Stimulated activated CD4-positive, alpha-beta T cell treated with anti-CD3 and anti-CD28 coated beads, Interleukin-1b, Interleukin-23, amount 100 ng/mL, for 24 hours (primary cell): ENCODE results near the gene ERG.

ENCODE experiments used
- DNase-seq, 4 experiments: peaks; one replicate each; pipeline ENCODE4 v3.0.0-alpha.2; 2020; ENCODE audit warnings: low read depth in 4 of 4, low spot score in 1 of 4

ERG gene

DNA sequence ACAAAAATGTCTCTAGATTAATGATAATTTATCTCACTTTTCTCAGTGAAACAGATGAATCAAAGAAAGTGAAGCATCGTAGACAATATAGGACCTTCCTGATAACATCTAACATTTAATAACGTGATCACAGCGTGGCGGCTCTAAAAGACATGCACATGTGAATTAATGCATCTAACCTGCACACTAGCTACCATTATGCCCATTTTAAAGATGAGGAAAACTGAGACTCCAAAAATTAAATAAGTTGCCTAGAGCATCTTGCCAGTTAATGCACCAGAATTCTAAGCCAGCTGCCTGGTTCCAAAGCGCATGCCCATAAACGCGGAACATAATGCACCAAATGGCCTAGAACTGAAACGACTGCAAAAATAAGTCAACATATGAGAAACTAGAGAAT, 23.5 kb downstream of the ERG start:
- DNase-seq = no peak

DNA sequence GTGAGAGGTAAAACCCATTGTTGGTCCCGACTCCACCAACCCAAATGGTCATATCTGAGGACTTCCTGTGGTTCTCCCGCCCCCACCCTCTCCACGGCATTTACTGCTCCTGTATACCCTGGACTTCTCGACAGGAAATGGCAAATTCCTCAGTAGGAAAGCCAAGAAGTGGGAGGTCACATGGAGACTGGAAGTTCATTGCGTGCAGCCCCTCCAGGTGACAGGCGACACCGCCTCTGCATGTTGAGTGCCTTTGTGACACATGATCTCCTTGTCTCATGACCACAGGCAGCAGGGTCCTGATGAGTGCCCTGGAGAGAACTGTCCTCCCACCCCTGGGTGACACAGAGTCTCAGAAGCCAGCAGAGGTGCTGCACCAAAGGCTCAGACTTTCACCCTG, 24.2 kb downstream of the ERG start:
- no peak for DNase-seq

DNA sequence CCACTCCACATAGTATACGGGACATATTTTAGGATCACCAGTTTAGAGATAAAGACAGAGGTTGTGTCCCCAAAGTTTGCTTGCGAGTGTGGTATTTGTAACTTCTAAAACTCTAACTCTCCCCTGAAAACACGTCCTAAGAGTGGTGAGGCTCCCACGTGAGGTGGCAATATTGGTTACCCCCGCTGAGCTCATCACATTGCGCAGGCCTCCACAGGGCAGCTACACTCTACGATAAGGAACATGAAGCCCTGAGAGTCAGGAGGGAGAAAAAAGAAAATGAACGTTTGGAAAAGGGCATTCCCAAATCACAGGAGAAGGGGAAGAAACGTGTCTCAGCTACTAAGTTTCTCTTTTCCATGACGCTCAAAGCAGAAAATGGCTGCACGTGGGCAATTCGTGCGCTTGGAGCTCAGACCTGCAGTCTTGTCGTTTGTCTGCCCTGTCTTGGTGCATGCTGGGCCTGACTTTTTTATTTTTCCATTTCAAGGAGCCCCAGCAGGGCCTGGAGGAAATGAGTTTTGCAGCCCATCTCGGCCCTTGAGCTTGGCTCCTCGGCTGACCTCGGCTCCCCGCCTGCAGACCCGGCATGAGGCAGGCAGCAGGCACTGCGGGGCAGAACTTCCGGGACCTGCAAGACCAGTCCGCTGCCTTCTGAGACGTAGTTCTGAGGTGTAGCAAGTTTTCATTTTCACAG, 25.7 kb downstream of the ERG start:
- DNase-seq = no peak

DNA sequence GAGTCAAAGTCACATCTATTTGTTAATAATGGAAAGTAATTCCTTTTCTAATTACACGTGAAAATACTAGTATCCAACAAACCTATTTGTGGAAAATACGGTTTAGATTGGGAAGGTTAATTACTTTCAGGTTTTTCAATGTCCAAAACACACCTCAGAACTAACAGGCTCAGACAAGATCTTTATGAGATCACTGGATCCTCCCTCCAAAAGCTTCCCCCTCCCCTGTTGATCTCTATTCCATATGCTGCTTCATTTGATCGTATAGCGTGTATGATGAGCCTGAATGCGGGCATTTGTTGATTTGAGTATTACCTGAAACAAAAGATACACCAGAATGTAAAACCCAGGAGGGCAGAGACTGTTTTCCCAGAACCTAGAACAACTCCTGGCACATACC, 26.5 kb downstream of the ERG start:
- no peak for DNase-seq

DNA sequence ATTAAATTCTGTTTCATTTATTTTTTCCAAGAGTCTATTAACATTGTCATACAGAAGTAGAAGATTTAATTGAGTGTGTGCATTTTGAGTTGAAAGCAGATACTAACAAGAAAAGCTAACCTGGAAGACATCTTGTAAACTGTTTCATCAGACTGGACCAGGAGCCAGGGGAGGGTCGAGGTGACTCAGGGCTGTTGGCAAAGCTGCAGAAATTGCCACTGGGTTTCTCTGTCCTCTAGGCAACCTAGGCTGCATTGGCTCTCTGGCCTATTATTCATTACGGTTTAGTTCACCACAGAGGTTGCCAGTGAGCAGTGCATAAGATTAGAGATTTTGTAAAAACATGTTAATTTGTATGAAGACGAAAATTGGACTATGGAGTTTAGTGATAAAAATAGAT, 27.5 kb downstream of the ERG start:
- DNase-seq = no peak

DNA sequence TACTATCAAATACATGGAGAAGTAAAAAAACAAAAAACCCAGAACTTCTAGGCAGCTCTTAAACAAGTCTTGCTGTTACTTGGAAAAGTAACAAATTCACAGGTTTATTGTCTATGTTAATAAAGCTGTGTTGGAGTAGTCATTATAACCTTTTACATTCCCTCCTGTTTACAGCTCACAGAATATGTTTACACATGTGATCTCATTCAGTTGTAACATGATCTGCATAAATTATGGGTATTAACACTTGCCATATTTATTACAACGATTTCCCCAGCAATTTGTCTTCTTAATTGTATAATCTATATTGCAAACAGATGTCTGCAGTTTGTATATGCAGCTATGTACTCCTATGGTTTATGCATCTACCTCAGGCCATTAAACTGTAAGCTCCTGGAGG, 28.6 kb downstream of the ERG start:
- DNase-seq = no peak

DNA sequence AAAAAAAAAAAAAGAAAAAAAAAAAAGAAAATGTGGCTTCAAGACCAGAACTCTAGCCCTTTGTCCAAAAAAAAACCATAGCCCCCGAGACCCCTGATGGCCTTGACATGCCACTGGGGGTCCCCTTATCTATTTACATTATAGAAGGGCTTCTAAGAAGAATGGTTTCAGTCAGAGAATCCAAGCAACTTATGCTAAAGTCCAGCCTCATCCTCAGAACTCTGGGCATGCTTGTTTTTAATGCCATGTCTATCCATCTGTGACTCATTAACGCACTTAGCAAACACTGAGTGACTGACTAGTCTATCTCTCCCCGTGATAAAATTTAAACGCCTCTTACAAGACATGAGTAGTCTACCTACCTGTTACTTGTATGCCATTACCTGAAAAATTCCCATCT, 29.3 kb downstream of the ERG start:
- DNase-seq = no peak

DNA sequence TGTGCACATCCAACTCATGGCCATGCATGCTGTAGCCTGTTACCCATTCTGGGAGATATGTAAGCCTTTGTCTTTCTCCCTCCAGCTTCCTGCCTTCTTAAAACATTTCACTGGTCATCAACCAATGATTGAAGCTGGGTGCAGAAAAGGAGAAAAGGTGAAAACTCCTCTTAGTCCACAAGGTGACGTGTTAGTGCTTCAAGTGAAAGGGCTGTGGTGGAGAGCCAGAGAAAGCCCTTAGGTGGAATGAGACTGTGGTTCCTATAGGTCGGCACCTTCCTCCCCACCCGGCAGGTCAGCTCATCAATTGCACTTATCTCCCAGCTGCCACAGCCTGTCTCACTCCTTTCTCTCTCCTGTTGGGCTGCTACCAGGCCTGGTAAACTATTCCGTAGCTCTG, 30.4 kb downstream of the ERG start:
- DNase-seq = no peak

DNA sequence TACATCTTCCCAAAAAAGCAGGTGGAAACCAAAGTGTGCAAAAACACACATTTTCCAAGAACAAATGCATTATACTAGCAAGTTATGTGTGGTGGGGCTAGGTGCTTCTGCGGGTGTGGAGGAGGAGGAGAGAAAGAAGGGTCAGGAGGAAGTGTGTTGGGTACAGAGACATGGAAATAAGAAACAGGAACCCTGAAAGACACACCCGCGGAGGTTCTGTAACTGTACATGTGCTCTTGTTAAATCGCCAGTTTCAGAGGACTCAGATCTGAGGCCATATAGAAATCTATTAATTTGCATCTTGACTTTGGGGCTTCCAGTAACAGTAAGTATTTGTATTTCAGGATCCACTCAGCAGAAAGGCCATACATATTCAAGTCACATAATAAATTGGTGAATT, 30.9 kb downstream of the ERG start:
- no peak for DNase-seq

DNA sequence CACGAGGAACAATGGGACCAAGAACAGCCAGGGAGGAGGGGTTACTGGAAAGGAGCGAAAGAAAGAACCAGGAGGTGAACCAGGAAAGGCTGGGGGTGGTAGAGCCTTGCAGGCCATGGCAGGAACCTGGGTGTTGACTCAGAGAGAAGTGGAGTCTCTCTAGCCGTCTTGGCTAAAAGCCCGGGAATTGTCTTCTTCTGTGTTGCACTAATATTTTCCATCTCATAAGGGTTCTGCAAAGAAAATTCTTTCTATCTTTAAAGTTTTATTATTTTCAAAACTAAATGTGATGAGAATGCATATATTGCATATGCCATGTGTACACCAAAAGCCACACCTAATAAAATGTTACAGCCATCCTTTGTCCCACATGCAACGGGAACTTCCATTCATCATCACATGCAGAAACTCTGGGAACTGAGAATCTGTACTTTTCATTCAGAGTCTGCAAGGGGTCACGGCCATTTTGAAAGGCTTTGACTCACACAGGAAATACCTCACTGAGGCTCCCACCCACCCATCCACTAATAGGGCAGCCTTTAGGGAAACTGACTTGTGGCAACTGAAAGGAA, 38.0 kb downstream of the ERG start:
- no peak for DNase-seq

DNA sequence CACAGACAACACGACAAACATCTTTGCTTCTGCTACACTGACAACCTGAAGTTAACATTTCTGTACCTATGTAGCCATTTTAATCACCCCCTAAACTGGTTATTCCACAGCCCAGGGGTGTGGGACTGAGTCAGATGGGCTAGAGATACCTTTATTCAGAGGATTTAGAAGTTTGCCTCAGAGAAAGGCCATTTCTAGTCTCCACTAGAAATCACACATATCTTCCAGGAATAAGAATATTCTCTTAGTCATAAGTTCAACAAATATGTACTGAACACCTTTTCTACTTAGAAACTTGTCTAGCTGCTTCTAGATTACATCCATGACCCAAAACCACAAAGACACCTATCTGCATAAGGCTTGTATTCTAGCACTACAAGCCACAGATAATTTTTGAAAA, 38.8 kb downstream of the ERG start:
- no peak for DNase-seq

DNA sequence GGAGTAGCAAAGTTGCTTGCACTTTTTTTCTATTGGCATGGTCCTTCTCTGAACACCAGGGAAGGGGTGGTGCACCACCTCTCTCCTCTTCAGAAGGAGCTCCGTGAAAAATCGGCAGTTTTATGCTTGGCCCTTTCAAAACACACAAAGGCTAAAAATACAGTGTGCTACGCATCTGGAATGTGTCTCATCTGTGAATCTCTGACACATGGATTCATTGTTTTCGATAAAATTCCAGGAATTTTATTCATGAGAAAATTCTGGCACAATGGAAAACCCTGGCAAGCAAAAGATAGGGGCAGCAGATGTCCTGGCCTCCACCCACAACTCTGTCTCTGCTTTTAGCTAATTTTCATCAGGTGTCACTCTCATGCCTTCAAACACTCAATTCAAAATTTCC, 42.9 kb downstream of the ERG start:
- DNase-seq = no peak

DNA sequence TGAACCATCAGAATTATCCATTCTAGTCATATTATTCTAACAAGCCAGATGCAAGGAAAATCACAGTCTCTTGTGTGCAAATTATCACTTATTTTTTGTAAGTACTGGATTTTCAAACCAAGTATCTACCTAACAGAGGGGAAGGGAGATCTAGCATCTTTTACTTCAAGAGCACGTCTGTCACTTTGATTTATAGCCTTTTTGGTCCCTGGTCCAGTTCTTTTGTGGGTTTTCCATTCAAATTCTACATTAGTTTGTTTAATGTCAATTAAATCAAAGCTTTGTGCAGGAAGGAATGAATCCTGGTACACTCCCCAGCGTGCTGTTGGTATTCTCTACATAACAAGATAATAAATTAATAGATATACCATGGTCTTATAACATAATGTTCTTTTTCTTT, 43.6 kb downstream of the ERG start:
- DNase-seq = no peak

DNA sequence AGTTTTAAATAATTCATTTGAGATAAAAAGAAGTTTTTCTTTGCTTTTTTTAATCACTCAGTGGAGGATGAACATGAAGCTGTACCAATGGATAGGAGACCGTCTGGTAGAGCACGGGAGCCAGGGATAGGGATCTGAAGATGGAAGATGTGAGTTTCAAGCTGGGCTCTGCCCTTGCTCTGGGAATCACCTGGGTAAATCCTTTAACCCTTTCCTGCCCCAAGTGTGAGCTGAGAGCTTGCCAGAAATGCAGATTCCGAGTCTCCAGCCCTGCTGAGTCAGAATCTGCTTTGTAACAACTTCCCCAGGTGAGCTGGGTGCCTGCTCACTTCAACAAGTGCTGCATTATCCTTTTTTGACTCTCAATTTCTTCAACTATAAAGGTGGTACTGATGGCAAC, 44.1 kb downstream of the ERG start:
- no peak for DNase-seq

DNA sequence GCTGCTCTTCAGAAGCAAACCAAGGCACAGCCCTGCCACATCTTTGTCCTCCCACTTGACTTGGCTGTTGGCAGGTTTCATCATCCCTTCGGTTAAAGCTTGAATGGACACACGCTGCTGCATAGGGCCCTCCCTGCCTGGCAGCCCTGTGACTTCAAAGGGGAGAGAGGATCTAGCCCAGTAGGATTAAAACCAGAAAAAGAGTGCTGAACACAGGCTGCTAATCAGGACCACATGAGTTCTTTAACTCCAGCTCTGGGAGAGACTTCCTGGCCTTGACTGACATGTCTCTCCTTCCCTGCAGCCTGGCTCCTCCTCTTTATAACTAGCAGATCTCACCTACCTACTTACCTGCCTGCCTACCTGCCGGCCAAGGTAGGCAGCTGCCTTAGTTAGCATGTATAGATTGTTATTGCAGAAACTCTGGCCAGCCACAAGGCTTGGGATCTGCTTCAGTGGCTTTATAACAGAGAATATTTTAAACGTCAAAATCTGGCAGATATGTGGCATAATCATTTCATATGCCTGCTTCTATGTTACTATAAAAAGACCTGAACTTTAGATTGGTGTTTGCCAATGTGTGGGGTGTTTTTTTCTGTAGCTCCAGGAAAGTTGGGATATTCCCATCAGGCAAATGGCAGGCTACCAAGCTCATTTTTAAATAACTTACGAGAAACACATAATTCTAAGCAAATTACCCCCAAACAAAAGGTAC, 49.4 kb downstream of the ERG start:
- no peak for DNase-seq

DNA sequence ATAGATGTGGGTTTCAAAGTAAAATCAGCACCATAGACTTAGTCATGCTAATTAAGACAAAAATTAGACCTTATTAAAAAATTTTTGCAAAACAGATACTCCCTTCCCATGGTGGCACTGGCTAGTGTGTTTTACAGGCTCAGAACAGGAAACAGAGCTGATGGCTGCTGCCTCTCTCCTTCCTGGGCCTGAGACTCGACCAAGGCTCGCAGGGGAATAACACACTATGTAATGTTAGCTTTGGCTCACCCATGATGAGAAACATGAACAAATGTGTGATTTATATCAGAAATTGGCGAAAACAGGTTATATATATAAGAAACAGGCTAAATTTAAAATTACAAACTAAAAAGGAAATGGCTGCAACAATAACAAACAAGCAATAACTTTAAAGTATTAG, 50.7 kb downstream of the ERG start:
- DNase-seq = no peak

DNA sequence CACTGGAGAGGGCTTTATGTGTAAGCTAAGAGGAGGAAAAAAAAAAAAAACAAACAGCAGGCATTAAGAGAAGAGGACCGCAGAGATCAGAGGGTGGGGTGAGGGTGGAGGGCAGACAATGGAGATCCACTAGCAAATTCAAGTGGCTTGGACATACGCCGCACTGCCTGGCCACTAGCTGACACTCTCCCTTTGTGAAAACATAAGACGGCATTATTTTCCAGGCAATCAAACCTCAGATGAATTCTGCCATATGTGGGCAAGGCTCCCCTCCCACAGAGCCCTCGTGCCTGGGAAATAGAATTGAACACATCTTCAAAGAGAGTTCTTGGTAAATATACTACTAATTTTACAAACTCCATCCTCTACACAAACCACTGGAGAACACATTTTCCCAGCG, 53.6 kb downstream of the ERG start:
- no peak for DNase-seq

DNA sequence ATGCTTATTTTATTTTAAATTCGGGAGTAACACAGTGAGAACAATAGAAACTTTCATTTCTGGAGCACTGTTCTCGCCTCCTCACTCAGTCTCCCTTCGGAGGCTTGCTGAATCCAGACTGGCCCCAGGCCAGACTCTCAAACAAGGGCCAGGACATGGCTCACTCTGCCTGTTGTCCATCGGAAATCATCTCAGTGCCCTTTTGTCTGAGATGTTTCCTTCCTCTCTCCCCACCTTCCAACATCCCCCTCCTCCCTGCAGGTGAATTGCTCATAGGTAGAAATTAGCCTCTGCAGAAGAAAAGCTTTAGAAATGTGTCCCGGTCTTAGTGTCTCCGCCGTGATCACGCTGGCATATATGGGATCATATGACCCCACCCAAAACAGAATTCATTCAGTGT, 55.2 kb downstream of the ERG start:
- no peak for DNase-seq

DNA sequence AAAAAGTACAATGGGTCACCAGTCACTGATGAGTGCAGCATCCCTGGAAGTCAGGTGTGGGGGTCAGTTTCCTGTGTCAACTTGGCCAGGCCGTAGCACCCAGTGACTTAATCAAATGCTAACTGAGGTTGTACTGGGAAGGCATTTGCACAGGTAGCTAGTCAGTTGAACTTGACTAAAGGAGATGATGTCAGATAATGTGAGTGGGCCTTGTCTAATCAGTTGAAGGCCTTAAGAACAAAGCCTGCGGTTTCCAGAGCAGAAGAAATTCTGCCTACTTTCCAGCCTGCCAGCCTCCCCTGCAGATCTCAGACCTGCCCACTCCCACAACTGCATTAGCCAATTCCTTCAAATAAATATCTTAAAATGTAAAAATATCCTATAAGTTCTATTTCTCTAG, 57.1 kb downstream of the ERG start:
- no peak for DNase-seq

DNA sequence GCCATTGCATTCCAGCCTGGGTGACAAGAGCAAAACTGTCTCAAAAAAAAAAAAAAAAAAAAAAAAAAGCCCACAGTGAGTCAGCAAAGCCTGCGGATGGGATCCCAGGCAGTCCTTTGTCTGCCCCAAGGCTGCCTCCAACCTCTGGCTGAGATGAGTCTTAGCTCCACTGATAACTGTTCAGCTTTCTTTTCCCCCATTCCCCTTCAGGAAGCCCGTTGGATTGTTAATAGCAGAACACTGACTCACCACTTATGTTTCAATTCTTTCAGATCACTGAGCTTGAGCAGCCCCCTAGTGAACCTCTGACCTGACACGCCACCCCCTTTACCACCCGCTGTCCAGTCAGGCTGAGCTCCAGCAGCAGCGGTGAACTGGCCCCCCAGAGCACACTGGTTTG, 57.5 kb downstream of the ERG start:
- no peak for DNase-seq

DNA sequence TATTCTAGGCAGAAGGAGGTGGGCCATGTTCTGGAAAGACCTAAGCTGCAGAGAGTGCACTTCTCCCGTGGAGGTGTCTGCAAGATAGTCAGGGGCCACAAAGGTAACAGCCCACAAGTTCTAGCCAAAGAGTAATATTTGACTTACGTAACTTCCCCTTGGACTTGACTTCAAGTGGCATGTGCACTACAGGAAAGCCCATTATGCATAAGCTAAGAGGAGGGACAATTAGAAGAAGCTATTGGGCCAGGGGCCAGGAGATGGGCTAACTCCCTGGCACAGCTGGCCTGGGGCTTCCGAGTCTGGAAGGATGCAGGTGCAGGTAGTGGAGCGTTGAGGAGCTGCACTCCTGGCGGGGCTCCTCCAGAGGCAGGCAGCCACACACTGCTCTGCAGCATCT, 58.3 kb downstream of the ERG start:
- DNase-seq = no peak

DNA sequence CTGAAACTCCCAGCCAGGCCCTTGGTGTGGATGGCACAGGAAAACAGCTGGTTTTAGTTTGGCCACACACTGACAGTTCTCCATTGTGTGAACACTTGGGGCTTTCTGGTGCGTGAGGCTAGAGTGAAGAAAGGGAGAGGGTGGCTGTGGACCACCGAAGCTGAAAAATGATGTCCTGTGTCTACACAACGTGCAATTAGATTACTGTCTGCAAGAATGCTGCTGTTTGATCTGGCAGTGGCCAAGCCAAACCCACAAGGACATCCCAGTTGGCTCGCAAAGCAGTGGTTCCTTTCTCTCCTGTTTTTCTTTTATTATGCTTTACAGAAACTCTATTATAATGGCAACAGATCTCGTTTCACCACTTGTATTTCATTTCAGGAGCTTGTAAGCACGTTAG, 58.9 kb downstream of the ERG start:
- DNase-seq = no peak

DNA sequence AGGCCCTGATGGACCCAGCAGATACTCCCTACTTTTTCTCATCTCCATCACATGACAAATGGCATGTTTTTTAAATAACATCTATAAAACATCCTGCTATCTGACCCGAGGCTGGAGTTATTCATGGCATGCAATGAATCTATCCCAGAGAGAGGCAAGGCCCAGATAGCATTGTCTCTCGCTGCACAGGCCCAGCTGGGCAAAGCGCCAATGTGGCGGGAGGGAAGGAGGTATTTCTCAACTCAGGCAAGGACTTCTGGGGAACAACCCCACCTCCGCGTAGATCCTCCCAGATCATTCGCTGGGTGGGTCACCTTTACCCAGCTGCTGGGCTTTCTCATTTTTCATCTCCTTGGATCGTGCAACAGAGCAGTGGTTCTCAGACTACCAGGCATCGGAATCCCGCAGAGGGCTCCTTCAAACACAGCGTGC, 59.8 kb downstream of the ERG start:
- no peak for DNase-seq
